ENCODE measurements around the gene SYTL3. TPM values are rescaled to one million over a fixed set of nuclear protein-coding genes. Genes with fewer than 3 reads are reported as not detected.
"Not testable (repeated sequence)": the region's sequence is repeated elsewhere in the genome, so short reads cannot be mapped to it uniquely, and the experiment has no call there.

Gene SYTL3
- total RNA-seq, 2 donors from 2014 or later: 9.9 to 12.1 TPM

GRCh38 chr6:158654960-158655489 is 5.2 kb downstream of the SYTL3 start:
- 28% methylated on average over 10 of the region's 10 CpGs for WGBS
- H3K9me3 ChIP-seq: no peaks in the 10 kb centered on the region
- no peaks in the 10 kb centered on the region for H3K36me3 ChIP-seq
- H3K4me3 ChIP-seq: no peak overlapping the region
- peak overlapping the region in 1 of 2 donors; percentile 43 for H3K27ac ChIP-seq
- no peaks in the 10 kb centered on the region for H3K4me1 ChIP-seq (replicated peaks)
- intact Hi-C loops (cut with DNase I): no loop called here
- no peaks in the 10 kb centered on the region for H3K27me3 ChIP-seq (replicated peaks; ENCODE audit: insufficient read depth)
- TF ChIP-seq POLR2A (IDR thresholded peaks at IDR 0.05): no peak
- peak in 2 of 4 experiments; percentile 7 to 45 for TF ChIP-seq CTCF (IDR thresholded peaks at IDR 0.05)
- peak; percentile 56 for TF ChIP-seq POLR2AphosphoS5 (IDR thresholded peaks at IDR 0.05)
- DNase-seq (ENCODE audit: low spot score): no peak

- Histone ChIP-seq H3K36me3 (no peaks in the 10 kb centered on the region), H3K27ac (no peak overlapping the region), H3K9me3 (no peaks in the 10 kb centered on the region), H3K4me3 (no peak overlapping the region), H3K4me1 (replicated peaks) (no peaks in the 10 kb centered on the region), H3K27me3 (replicated peaks; ENCODE audit: insufficient read depth) (no peaks in the 10 kb centered on the region)
- intact Hi-C loops (cut with DNase I): no loop called here
- WGBS: 77% methylated on average over 21 of the region's 22 CpGs
- TF ChIP-seq POLR2AphosphoS5 (IDR thresholded peaks at IDR 0.05) (no peak), POLR2A (IDR thresholded peaks at IDR 0.05) (no peak), CTCF (IDR thresholded peaks at IDR 0.05) (no peak)
- no peak for DNase-seq (ENCODE audit: low spot score)
Measured at GRCh38 chr6:158655569-158656450, 6.0 kb downstream of the SYTL3 start.

GRCh38 chr6:158656986-158657385 is 7.1 kb downstream of the SYTL3 start:
- intact Hi-C loops (cut with DNase I); H3K4me3 ChIP-seq; H3K9me3 ChIP-seq; H3K36me3 ChIP-seq; DNase-seq (ENCODE audit: low spot score); H3K27me3 ChIP-seq (replicated peaks; ENCODE audit: insufficient read depth); H3K4me1 ChIP-seq (replicated peaks); H3K27ac ChIP-seq: not testable (repeated sequence)
- WGBS: 83% methylated on average over 9 of the region's 9 CpGs

- Histone ChIP-seq H3K4me3 (no peak overlapping the region), H3K27ac (no peak overlapping the region), H3K9me3 (no peaks in the 10 kb centered on the region), H3K36me3 (no peaks in the 10 kb centered on the region), H3K27me3 (replicated peaks; ENCODE audit: insufficient read depth) (no peaks in the 10 kb centered on the region), H3K4me1 (replicated peaks) (peaks cover 3% of the 10 kb centered on the region)
- 47% methylated on average over 10 of the region's 10 CpGs for WGBS
- peak; percentile 38 for DNase-seq (ENCODE audit: low spot score)
- TF ChIP-seq CTCF (IDR thresholded peaks at IDR 0.05): peak in 3 of 4 experiments; percentile 40 to 77 (median 71)
- TF ChIP-seq POLR2AphosphoS5 (IDR thresholded peaks at IDR 0.05): peak; percentile 44
- no peak for TF ChIP-seq POLR2A (IDR thresholded peaks at IDR 0.05)
- intact Hi-C loops (cut with DNase I): no loop called here
Measured at GRCh38 chr6:158660333-158660754, 10.5 kb downstream of the SYTL3 start.

- Histone ChIP-seq H3K9me3 (no peaks in the 10 kb centered on the region), H3K4me3 (no peak overlapping the region), H3K36me3 (no peaks in the 10 kb centered on the region), H3K27ac (no peak overlapping the region), H3K27me3 (replicated peaks; ENCODE audit: insufficient read depth) (no peaks in the 10 kb centered on the region), H3K4me1 (replicated peaks) (peaks cover 4% of the 10 kb centered on the region)
- intact Hi-C loops (cut with DNase I): no loop called here
- DNase-seq (ENCODE audit: low spot score): no peak
- 48% methylated on average over 3 of the region's 3 CpGs for WGBS
- peak in 2 of 4 experiments; percentile 6 to 20 for TF ChIP-seq CTCF (IDR thresholded peaks at IDR 0.05)
- TF ChIP-seq POLR2AphosphoS5 (IDR thresholded peaks at IDR 0.05): no peak
Measured at GRCh38 chr6:158661156-158661685, 11.4 kb downstream of the SYTL3 start.

Measured in prostate gland (tissue), 2 donors.